HUES64 (cell line): Measurements from ENCODE around the gene PAPPA.

Experiments
- H3K27ac ChIP-seq: 2 replicates; pipeline ENCODE4 v1.7.0; 2013; ENCODE audit warnings: low read depth, low read length, inconsistent platforms
- H3K27me3 ChIP-seq: 2 replicates; pipeline ENCODE4 v1.6.1; 2013; ENCODE audit warnings: mild to moderate bottlenecking, low read length; ENCODE audit not compliant: insufficient read depth
- H3K36me3 ChIP-seq: 2 replicates; pipeline ENCODE4 v1.6.1; 2013; ENCODE audit warnings: mild to moderate bottlenecking, low read length; ENCODE audit not compliant: insufficient read depth
- H3K4me1 ChIP-seq: 2 replicates; pipeline ENCODE4 v1.6.1; 2013; ENCODE audit warnings: mild to moderate bottlenecking, low read length, moderate library complexity; ENCODE audit not compliant: insufficient read depth
- H3K4me3 ChIP-seq: 2 replicates; pipeline ENCODE4 v1.5.1; 2013; ENCODE audit warnings: mild to moderate bottlenecking, low read length, moderate library complexity
- H3K9ac ChIP-seq: 2 replicates; pipeline ENCODE4 v1.6.1; 2013; ENCODE audit warnings: mild to moderate bottlenecking, low read depth, low read length
- H3K9me3 ChIP-seq: 2 replicates; pipeline ENCODE4 v1.6.1; 2013; ENCODE audit warnings: low read depth, low read length; ENCODE audit not compliant: insufficient read depth
- WGBS: fragments of 150-250, 120-280 bp; methylation state at CpG from one replicate; pipeline ENCODE4 v1.1.7; 2013; ENCODE audit warnings: missing lambda C conversion rate; 5-methylcytosine and 5-hydroxymethylcytosine counted together

Gene PAPPA

DNA sequence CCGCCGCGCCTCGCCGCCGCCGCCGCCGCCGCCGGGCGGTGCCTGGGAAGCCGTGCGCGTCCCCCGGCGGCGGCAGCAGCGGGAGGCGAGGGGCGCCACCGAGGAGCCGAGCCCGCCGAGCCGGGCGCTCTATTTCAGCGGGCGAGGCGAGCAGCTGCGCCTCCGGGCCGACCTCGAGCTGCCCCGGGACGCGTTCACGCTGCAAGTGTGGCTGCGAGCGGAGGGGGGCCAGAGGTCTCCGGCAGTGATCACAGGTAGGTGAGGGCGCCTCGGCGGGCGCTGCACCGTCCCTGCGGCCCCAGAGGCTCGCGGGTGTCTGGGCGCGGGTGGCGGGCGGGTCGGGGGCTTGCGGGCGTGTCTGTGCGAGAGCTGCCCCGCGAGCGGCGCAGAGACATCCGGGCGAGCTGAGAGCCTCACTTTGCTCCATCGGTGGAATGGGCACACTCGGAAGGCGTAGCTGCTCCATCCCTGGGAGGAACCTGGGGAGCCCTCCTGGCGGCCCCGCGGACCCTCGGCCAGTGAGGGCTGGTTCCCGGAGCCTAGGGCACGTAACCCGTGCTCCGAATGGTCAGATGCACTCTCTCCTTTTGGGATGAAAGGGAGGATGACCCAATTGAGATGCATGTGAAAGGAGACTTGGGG is 864 bp downstream of the PAPPA start:
- Histone ChIP-seq H3K9ac (peak overlapping the region; percentile 40), H3K27ac (no peak overlapping the region), H3K27me3 (peaks cover 52% of the 10 kb centered on the region), H3K4me1 (peaks cover 28% of the 10 kb centered on the region), H3K4me3 (peak overlapping the region; percentile 62), H3K9me3 (no peaks in the 10 kb centered on the region), H3K36me3 (no peaks in the 10 kb centered on the region; the same call in 1 of the 2 replicates)
- under 1% methylated on average over 74 of the region's 74 CpGs for WGBS

DNA sequence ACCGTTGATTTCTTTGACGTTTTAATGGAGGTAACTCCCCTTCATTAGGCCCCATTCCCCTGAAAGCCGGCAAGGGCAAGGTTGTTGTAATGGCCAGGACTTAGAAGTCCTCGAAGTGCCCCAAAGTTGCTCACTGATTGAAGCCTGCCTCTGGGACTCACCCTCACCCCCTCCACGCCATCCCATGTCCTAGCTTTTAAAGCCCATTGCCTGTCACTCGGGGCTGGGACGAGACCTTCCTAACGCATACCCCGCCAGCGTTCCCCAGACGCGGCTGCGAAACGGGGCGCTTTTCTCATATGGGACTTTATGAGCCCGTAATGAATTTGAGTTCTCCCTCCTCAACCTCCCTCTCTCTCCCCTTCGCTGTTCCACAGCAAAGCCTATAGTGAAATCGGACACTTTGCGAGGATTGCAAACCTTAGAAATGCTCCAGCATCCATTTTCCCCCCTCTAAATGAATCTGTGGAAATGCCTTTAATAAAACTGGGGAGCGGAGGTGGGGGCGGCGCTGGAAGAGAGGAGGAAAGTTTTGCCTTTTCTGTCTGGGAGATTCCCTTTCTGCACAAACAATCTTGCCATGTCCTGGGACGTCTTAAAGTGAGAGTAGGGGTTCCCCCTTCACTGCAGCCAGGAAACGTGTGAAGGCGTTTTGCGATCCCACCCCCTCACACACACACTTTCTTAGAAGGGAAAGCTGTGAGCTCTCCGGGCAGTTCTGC is 1.5 kb downstream of the PAPPA start:
- H3K4me1 ChIP-seq: peaks cover 28% of the 10 kb centered on the region
- no peak overlapping the region for H3K27ac ChIP-seq
- H3K4me3 ChIP-seq: peak overlapping the region; percentile 62
- peaks cover 59% of the 10 kb centered on the region for H3K27me3 ChIP-seq
- no peaks in the 10 kb centered on the region for H3K9me3 ChIP-seq
- H3K36me3 ChIP-seq: no peaks in the 10 kb centered on the region; the same call in 1 of the 2 replicates
- H3K9ac ChIP-seq: peak overlapping the region; percentile 40; the same call in 1 of the 2 replicates
- WGBS: under 1% methylated on average over 27 of the region's 27 CpGs

DNA sequence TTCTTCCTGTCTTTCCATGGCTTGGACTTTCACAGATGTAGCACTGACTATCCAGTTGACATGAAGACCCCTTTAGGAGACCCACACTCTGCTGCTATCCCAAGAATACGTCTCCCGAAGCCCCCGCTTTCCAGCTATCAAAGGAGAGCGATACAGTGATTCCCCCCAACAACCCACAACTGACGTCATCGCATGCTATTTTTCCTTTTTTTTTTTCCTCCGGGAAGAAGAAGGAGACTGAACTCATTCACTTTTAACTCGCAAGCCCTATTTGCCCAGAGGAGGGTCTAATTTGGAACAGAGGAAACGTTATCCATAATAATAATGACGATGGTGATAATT is 2.1 kb downstream of the PAPPA start:
- Histone ChIP-seq H3K27ac (no peak overlapping the region), H3K9ac (no peak overlapping the region; the same call in 1 of the 2 replicates), H3K4me3 (peak overlapping the region; percentile 62), H3K36me3 (no peaks in the 10 kb centered on the region; the same call in 1 of the 2 replicates), H3K9me3 (no peaks in the 10 kb centered on the region), H3K4me1 (peaks cover 28% of the 10 kb centered on the region), H3K27me3 (peaks cover 63% of the 10 kb centered on the region)
- 4% methylated on average over 10 of the region's 10 CpGs for WGBS

DNA sequence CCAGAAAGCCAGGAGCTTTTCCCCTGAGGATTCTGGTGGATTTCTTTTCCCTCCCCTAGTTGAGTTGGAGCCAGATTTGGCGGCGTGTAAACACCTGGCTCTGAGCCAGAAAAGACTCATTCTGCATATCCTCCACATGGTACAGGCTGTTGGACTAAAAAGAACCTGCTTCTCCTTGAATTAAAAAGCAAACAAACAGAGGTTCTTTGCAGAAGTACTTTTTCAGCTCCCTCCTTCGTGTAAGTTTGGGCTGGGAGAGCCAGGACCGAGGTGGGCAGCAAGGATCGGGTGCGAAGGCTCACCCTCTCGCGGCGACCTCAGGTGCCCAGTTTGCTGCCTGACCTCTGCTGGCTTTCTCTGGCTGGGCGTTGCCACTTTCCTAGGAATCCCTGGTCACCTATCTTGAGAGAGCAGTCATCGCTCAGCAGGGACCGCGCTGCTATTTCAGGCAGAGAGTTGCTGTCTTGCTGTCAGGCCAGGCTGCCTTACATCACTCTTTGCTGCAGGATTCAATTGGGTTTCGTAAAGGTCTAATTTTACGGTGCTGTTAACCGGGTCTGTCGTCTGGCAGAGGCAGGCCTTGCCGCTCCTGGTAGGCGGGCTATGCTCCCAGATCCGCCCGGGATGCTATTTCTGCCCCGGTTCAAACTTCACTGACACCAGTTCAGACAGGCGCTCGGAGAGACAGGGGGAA is 3.2 kb downstream of the PAPPA start:
- Histone ChIP-seq H3K27me3 (peaks cover 70% of the 10 kb centered on the region), H3K9me3 (no peaks in the 10 kb centered on the region), H3K9ac (no peak overlapping the region), H3K27ac (peak overlapping the region; percentile 9; the same call in 1 of the 2 replicates), H3K36me3 (no peaks in the 10 kb centered on the region; the same call in 1 of the 2 replicates), H3K4me1 (peaks cover 28% of the 10 kb centered on the region), H3K4me3 (peak overlapping the region; percentile 41)
- 2% methylated on average over 22 of the region's 24 CpGs for WGBS

DNA sequence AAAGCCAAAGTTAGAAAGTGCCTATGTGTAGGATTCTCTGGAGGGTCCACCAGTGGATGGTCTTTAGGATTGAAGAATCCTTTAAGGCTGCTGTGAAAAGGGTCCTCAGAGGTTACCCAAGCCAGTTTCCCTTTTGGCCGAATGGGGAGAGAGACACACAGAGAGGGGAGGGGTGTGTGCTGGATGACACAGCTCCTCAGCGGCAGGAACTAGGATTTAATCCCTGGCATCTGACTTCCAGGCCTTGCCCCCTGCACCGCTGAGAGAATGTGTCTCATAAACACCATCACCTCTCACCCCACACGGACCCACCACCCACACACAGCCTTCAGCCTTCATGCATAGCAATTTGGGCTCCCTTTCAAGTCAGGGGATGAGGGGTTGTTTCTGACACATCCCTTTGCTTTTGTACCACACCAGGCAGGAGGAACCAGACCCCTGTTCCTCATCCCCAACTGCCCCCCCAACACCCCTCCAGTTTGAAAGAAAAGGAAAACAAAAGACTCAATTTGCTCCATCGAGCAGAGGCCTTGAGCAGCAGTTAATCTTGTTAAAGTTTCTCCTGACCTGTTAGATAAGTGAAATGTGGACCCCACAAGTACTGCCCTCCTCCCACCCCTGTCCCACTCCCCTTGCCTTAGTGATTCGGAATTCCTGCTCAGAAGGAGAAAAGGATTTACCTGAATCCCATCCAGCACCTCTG is 4.0 kb downstream of the PAPPA start:
- H3K9ac ChIP-seq: no peak overlapping the region
- WGBS: 20% methylated on average over 6 of the region's 6 CpGs
- H3K36me3 ChIP-seq: no peaks in the 10 kb centered on the region; the same call in 1 of the 2 replicates
- H3K9me3 ChIP-seq: no peaks in the 10 kb centered on the region
- H3K4me1 ChIP-seq: peaks cover 26% of the 10 kb centered on the region
- H3K4me3 ChIP-seq: peak overlapping the region; percentile 41
- H3K27me3 ChIP-seq: peaks cover 70% of the 10 kb centered on the region
- no peak overlapping the region for H3K27ac ChIP-seq

DNA sequence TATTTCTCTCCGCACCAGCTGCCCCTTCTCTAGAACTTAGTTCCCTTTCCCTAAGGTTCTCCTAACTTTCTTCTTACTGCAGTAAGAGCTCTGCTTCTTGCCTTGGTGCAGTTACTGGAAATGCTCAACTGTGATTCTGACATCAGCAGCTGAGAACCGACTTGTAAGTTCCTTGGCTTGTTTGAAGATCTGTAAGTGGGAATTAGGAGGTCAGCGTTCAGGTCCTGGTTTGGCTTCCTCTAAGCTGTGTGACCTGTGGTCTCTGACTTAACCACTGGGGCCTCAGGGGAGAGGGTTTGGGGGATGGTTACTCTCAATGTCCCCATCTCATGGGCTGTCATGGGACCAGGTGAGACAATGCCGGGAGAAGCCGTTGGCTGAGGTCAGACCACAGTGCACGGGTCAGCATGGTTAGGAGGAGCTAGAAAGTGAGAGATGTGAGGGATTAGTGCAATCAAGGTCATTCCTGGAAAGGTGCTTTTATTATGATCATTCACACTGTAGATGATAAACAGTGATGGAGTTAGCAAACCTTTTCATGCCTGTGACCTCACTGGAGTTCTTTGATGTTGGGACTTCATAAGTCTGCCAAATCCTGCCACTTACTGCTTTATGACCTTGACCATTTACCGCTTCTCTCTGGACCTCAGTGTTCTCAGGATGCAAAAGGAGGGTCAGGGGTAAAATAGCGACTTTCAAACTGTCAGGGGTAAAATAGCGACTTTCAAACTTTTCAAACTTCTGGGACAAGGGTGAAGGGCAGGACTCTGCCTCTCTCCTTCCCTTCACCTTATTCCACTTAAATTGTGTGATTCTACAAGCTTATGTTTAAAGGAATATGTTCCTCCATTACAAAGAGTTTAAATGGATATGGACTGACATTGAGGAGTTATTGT is 7.3 kb downstream of the PAPPA start:
- no peaks in the 10 kb centered on the region; the same call in 1 of the 2 replicates for H3K36me3 ChIP-seq
- no peak overlapping the region for H3K9ac ChIP-seq
- H3K27me3 ChIP-seq: peaks cover 50% of the 10 kb centered on the region
- no peak overlapping the region for H3K27ac ChIP-seq
- WGBS: 93% methylated on average over 9 of the region's 9 CpGs
- no peaks in the 10 kb centered on the region for H3K9me3 ChIP-seq
- H3K4me3 ChIP-seq: no peak overlapping the region
- peaks cover 15% of the 10 kb centered on the region for H3K4me1 ChIP-seq

DNA sequence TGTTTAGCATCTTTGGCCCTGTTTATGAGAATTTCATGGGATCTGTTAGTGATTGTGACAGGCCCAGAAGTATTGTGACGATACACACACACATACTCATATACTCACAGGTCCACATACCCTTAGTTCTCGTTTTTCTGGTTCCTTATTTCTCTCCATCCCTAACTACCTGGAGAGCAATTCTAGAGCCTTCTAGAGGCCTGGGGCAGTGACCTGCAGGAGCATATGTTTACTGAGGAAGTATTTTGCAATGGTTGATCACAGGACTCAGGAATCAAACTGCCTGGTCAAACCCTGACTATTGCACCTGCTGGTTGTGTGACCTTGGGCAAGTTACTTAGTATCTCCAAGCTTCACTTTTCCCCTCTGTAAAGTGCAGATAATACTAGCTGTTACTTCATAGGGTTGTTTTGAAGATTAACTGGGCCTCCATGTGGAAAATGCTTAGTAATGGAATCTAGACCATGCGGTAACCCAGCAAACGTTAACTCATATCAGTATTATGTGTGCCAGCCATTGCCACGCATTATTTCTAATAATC is 8.7 kb downstream of the PAPPA start:
- H3K4me1 ChIP-seq: peaks cover 8% of the 10 kb centered on the region
- no peaks in the 10 kb centered on the region for H3K9me3 ChIP-seq
- peaks cover 38% of the 10 kb centered on the region for H3K27me3 ChIP-seq
- no peaks in the 10 kb centered on the region; the same call in 1 of the 2 replicates for H3K36me3 ChIP-seq
- no peak overlapping the region for H3K4me3 ChIP-seq
- no peak overlapping the region for H3K27ac ChIP-seq
- 96% methylated on average over 5 of the region's 5 CpGs for WGBS
- H3K9ac ChIP-seq: no peak overlapping the region

DNA sequence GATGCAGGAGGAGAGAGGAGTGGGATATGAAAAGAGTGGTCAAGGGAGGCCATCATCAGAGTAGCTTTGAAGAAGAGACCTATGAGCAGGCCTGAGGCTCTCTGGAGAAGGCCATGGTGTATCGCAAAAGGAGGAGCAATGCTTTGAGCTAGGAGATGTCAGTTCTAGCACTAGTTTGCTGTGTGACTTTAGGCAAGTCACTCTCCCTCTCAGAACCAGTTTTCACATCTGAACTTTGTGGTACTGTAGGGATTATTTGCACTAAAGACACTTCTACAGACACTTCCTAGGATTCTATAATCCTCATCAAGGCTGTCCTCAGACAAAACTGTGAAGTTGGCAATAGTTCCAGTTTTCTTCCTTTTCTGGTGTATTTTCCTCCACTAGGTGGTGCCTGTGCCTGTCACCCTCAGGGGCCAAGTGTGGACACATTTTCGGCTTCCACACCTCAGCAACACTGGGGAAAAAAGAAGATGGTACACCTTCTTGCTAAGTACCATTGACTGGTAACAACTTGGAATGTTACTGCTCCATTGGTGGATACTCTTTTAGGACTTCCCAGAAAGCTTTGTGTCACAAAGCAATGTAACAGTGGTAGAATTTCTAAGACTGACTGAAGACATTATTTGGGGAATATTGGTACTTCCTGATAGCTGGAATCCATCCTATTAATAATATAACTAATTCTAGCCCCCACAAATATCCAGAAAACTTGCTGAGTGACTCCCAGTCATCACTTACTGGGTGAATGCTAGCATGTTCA is 9.9 kb downstream of the PAPPA start:
- Histone ChIP-seq H3K9ac (no peak overlapping the region), H3K9me3 (no peaks in the 10 kb centered on the region), H3K36me3 (no peaks in the 10 kb centered on the region; the same call in 1 of the 2 replicates), H3K27me3 (peaks cover 26% of the 10 kb centered on the region), H3K4me3 (no peak overlapping the region), H3K27ac (no peak overlapping the region), H3K4me1 (no peaks in the 10 kb centered on the region)
- WGBS: 88% methylated on average over 2 of the region's 2 CpGs

DNA sequence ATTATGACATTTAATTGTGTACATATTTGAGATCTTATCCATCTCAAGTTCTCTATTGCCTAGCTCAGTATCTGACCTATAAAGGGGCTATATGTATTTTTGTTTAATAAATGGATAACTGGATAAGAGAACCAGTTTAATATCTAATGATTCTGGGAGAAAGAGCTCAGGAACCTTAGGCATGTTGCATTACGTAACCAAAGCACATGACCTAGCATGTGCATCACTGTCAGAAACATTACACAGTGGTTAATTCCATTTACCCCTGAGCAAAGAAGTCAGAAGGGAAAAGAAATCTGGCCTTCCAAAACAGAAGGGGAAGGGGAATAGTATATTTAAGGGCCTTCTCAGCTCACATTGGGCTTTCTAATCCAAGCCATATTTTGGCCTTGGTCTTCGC is 12.3 kb downstream of the PAPPA start:
- no peaks in the 10 kb centered on the region for H3K4me1 ChIP-seq
- H3K4me3 ChIP-seq: no peak overlapping the region
- H3K9me3 ChIP-seq: no peaks in the 10 kb centered on the region
- H3K36me3 ChIP-seq: no peaks in the 10 kb centered on the region
- H3K9ac ChIP-seq: no peak overlapping the region
- WGBS: 93% methylated on average over 2 of the region's 2 CpGs
- peaks cover 4% of the 10 kb centered on the region for H3K27me3 ChIP-seq
- H3K27ac ChIP-seq: no peak overlapping the region
